GM13977 (cell line): ENCODE measurements around the gene SCAPER.
A peak's percentile ranks its signal among the peaks of the same experiment; 100 is the strongest.
"Not testable (repeated sequence)": the region's sequence is repeated elsewhere in the genome, so short reads cannot be mapped to it uniquely, and the experiment has no call there.

ENCODE experiments used
- DNase-seq: peaks from one replicate; pipeline ENCODE4 v3.0.0; 2012; ENCODE audit warnings: low spot score
- in situ Hi-C: fragments of 300-500 bp; cut with MboI; formaldehyde crosslinking; loops from one replicate; pipeline ENCODE4 v1.12.0; 2022; ENCODE audit warnings: low sequenced_read_pairs, low pct_unique_long_range_greater_than_20kb, mixed read lengths, inconsistent platforms; ENCODE audit not compliant: unreplicated experiment
- TF ChIP-seq, protein P1 (sequence below): IDR thresholded peaks from 2 replicates; pipeline ENCODE4 v1.5.1; 2012; ENCODE audit warnings: mild to moderate bottlenecking, control low read depth; ENCODE audit not compliant: insufficient read depth; ENCODE audit errors: extremely low read depth, missing control alignments

The SCAPER gene

DNA sequence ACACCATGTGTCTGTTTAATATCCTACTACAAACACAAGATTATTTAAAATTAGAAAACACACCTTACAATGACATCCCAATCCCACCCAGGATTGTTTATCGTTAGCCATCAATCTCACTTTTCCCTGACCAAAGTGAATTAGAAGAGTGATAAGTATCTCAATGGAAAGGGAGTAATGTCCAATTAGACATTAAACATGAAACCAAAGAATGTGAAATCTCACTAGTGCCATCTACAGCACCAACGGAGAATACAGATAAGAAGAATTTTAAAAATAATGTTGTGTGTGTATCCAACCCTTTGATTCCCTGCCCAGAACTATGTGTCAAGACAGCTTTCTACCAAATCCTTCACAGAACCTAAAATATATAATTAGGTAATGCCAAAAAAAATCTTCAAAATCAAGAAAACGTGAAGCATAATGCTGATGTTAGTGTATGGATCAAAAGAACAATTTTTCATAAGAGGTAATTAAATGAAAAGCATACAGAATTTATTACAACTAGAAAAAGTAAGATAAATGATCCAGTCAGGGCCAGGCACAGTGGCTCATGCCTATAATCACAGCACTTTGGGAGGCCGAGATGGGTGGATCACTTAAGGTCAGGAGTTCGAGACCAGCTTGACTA is 64.2 kb downstream of the SCAPER start:
- DNase-seq: no peak
- TF ChIP-seq, protein P1, sequence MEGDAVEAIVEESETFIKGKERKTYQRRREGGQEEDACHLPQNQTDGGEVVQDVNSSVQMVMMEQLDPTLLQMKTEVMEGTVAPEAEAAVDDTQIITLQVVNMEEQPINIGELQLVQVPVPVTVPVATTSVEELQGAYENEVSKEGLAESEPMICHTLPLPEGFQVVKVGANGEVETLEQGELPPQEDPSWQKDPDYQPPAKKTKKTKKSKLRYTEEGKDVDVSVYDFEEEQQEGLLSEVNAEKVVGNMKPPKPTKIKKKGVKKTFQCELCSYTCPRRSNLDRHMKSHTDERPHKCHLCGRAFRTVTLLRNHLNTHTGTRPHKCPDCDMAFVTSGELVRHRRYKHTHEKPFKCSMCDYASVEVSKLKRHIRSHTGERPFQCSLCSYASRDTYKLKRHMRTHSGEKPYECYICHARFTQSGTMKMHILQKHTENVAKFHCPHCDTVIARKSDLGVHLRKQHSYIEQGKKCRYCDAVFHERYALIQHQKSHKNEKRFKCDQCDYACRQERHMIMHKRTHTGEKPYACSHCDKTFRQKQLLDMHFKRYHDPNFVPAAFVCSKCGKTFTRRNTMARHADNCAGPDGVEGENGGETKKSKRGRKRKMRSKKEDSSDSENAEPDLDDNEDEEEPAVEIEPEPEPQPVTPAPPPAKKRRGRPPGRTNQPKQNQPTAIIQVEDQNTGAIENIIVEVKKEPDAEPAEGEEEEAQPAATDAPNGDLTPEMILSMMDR: peak; percentile 55
- in situ Hi-C loops: loop anchor here (10.0 kb wide), 1 partner anchor 606 kb away; no protein-coding TSS in a partner anchor

DNA sequence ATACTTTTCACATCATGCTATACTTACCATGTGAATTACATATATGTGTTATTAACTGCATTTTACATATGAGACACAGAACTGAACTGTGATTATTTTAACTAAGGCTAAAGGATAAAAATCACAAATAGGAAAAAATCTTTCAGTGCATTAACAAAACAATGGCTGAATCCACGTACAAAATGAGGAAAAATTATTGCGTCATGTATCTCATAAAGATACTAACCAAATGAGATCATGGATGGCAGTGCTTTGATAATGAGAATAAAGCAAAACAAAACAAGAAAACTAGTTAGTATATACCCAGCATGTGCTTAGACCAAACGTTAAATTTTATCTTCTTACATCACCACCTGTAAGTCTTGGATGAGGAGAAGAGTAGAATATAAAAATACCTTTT is 66.0 kb downstream of the SCAPER start:
- TF ChIP-seq, protein P1: no peak
- in situ Hi-C loops: no loop called here
- DNase-seq: no peak

DNA sequence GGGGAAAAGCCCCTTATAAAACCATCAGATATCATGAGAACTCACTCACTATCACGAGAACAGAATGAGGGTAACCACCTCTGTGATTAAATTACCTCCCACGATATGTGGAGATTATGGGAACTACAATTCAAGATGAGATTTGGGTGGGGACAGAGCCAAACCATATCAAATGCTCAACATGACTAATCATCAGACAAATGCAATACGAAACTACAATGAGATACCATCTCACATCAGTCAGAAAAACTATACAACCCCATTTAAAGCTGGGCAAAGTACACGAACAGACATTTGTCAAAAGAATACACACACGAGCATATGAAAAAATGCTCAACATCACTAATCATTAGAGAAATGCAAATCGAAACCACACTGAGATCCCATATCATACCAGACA is 67.7 kb downstream of the SCAPER start:
- TF ChIP-seq, protein P1: no peak
- DNase-seq: no peak
- in situ Hi-C loops: no loop called here

DNA sequence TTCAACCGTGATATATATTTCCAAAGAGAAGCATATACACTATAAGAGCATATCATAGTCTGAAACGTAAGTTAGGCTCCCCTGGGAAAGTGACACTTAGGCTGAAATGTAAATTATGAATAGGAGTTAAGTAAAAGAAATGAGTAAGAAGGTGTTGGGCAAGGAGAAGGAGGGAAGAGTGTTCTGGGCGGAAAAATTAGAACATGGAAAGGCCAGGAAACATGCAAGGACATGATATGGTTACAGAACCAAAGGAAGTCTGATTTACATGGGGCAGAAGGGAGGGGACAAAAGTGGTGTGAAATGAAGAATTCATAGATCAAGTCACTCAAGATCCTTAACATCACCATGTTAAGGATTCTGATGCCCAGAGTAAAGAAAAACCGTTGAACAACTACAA is 75.2 kb downstream of the SCAPER start:
- TF ChIP-seq, protein P1: no peak
- no peak for DNase-seq
- in situ Hi-C loops: no loop called here

DNA sequence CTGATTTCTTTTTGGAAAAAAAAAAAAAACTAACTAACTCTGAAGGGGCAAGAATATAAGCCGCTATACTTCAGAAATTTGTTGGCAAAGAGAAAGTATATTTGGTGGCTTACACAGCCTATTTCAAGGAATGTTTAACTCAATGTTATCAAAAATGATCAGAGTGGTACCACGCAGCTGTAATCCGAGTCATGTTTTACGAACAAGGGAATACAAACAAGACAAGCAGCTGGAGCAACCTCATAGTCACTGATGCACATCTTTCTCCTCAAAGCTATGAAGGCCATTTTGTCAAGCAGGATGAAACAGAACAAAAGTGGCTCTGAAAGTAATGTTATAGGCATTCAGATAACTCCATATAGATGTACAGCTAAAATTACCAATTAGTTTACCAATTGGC is 81.2 kb downstream of the SCAPER start:
- TF ChIP-seq, protein P1: no peak
- no peak for DNase-seq
- in situ Hi-C loops: no loop called here

DNA sequence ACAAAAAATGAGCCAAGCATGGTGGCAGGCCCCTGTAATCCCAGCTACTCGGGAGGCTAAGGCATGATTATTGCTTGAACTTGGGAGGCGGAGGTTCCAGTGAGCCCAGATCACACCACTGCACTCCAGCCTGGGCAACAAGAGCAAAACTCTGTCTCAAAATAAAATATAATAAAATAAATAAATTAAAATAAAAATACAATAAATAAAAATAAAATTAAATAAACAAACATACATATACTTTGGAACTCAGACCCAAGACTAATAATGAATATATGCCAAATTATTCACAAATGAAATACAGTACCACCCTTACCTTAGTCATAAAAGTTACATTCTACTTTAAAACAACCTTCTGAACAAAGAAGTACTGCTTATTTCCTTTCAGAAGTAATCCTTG is 81.8 kb downstream of the SCAPER start:
- in situ Hi-C loops: no loop called here
- TF ChIP-seq, protein P1: no peak
- no peak for DNase-seq

DNA sequence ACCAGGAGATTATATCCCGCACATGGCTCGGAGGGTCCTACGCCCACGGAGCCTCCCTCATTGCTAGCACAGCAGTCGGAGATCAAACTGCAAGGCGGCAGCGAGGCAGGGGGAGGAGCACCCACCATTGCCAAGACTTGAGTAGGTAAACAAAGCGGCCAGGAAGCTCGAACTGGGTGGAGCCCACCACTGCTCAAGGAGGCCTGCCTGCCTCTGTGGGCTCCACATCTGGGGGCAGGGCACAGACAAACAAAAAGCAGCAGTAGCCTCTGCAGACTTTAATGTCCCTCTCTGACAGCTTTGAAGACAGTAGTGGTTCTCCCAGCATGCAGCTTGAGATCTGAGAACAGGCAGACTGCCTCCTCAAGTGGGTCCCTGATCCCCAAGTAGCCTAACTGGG is 86.2 kb downstream of the SCAPER start:
- in situ Hi-C loops, DNase-seq: not testable (repeated sequence)
